ENCODE measurements around the gene HM13. TPM values are rescaled to one million over a fixed set of nuclear protein-coding genes. Genes with fewer than 3 reads are reported as not detected.

HM13 gene
- total and polyA plus RNA-seq, 2 of the 4 experiments (the other 2 are of a cell fraction): 53.2 to 203 TPM

DNA sequence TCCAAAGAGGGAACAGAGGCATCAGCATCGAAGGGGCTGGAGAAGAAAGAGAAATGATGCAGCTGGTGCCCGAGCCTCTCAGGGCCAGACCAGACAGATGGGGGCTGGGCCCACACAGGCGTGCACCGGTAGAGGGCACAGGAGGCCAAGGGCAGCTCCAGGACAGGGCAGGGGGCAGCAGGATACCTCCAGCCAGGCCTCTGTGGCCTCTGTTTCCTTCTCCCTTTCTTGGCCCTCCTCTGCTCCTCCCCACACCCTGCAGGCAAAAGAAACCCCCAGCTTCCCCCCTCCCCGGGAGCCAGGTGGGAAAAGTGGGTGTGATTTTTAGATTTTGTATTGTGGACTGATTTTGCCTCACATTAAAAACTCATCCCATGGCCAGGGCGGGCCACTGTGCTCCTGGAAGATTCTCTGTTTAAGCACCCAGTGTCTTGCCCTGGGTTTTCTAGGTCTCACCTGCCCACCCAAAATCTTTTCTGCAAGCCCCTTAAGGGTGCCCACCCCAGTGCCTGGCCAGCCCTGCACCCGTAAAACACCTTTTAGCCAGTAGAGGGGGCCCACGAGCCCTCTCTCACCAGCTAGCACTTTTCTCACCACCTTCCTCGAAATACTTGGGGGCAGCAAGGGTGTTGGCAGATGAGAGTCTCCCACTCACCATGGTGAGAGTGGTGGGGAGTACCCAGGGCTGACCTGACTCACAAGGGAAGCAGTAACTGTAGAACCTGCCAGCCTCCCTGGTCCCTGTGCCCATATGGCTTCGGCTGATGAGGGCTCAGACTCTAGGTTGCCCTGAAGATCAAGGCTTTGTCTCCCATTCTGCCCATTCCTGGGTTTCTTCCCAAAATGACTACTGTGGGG, 55.1 kb downstream of the HM13 start (continued):
- no peak for TF ChIP-seq USF2 (IDR thresholded peaks at IDR 0.05; ENCODE audit: low read depth, low read length)

DNA sequence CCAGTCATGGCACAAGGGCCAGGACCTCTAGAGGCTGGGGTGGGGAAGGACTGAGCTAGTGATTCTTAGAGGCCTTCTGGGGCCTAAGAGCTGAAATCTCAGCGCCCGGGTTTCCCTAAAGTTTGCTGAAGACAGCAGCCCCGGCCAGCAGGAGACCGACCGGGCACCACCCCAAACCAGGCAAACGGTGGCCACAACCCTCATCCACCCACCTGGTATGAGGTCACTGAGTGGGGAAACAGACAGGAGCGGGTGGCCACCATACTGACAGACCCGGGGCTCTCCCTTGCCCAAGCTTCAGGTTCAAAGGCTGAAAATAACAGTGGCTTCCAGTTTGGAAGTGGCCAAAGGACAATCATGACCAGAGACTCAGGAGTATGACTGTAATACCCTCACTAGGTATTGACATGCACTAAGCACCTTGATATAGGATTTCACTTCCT, 55.8 kb downstream of the HM13 start:
- no peak overlapping the region for H3K9ac ChIP-seq (ENCODE audit: low read depth, low read length)
- CTCF ChIA-PET: interaction anchor here (0.7 to 4.7 kb wide), 3 partner anchors 23 to 42 kb away, joined by 3 to 71 read pairs (median 3); no protein-coding TSS in a partner anchor
- no peak for TF ChIP-seq MXI1 (IDR thresholded peaks at IDR 0.05; ENCODE audit: borderline replicate concordance, low read depth, low read length)
- TF ChIP-seq RFX5 (IDR thresholded peaks at IDR 0.05; ENCODE audit: low read depth, low read length): no peak
- no peak for TF ChIP-seq RCOR1 (IDR thresholded peaks at IDR 0.05; ENCODE audit: insufficient replicate concordance, low read length)
- TF ChIP-seq, protein P1, sequence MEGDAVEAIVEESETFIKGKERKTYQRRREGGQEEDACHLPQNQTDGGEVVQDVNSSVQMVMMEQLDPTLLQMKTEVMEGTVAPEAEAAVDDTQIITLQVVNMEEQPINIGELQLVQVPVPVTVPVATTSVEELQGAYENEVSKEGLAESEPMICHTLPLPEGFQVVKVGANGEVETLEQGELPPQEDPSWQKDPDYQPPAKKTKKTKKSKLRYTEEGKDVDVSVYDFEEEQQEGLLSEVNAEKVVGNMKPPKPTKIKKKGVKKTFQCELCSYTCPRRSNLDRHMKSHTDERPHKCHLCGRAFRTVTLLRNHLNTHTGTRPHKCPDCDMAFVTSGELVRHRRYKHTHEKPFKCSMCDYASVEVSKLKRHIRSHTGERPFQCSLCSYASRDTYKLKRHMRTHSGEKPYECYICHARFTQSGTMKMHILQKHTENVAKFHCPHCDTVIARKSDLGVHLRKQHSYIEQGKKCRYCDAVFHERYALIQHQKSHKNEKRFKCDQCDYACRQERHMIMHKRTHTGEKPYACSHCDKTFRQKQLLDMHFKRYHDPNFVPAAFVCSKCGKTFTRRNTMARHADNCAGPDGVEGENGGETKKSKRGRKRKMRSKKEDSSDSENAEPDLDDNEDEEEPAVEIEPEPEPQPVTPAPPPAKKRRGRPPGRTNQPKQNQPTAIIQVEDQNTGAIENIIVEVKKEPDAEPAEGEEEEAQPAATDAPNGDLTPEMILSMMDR (conservative IDR thresholded peaks at IDR 0.05; ENCODE audit: low read depth, low read length): no peak
- TF ChIP-seq MAFK (IDR thresholded peaks at IDR 0.05; ENCODE audit: low read depth, low read length): no peak
- no peak for TF ChIP-seq USF2 (IDR thresholded peaks at IDR 0.05; ENCODE audit: low read depth, low read length)
- no peak for TF ChIP-seq MAZ (IDR thresholded peaks at IDR 0.05; ENCODE audit: borderline replicate concordance, low read depth, low read length)
- TF ChIP-seq FOS (IDR thresholded peaks at IDR 0.05; ENCODE audit: low read depth, low read length): no peak
- TF ChIP-seq RAD21 (IDR thresholded peaks at IDR 0.05; ENCODE audit: low read length): no peak
- no peak for TF ChIP-seq CEBPB (IDR thresholded peaks at IDR 0.05; ENCODE audit: low read depth, low read length)

More for the DNA sequence above, 55.8 kb downstream of the HM13 start:
- H3K56ac ChIP-seq (ENCODE audit: extremely low read depth, insufficient read depth, low read length): no peak overlapping the region
- H2AK9ac ChIP-seq (replicated peaks; ENCODE audit: low read depth, low read length, poor library complexity): no peak overlapping the region
- no peak overlapping the region for H2AFZ ChIP-seq (replicated peaks; ENCODE audit: low read length, poor library complexity)
- peak overlapping the region; percentile 54; the same call in 1 of the 2 replicates for H2BK20ac ChIP-seq (ENCODE audit: low read depth, low read length)
- peak overlapping the region; percentile 1 to 83; a peak in 1 of 4 replicates for H4K8ac ChIP-seq (ENCODE audit: low read depth in 2 of 2, low read length in 2 of 2)
- H3K4me2 ChIP-seq (ENCODE audit: low read depth, low read length): no peak overlapping the region
- BruUV-seq (replicated peaks): no TSS peak
- dilution Hi-C loops (cut with HindIII; ENCODE audit: low sequenced_read_pairs, unreplicated experiment): no loop called here
- ATAC-seq (ENCODE audit: low read depth) (no peak), DNase-seq (no peak)
- 100% methylated on average over 1 of the region's 8 CpGs; no CpG with 5 or more reads in 1 of the 2 experiments for WGBS, 2 experiments (ENCODE audit: extremely low coverage in 2 of 2, insufficient read length in 1 of 2)
- H3K4me1 ChIP-seq (ENCODE audit: control insufficient read depth, insufficient read depth, low read length): peaks cover 27% of the 10 kb centered on the region
- no peaks in the 10 kb centered on the region for H3K27me3 ChIP-seq (ENCODE audit: control insufficient read depth, insufficient read depth, low read length)
- H2BK5ac ChIP-seq (ENCODE audit: low read depth, low read length, poor library complexity, severe bottlenecking): peak overlapping the region; percentile 77
- no peak overlapping the region for H3K4me3 ChIP-seq (ENCODE audit: insufficient read depth, low read depth, low read length)
- H2BK120ac ChIP-seq (ENCODE audit: low read depth, low read length): peak overlapping the region; percentile 72
- no peak overlapping the region for H3K23ac ChIP-seq (ENCODE audit: low read depth, low read length)
- H2BK15ac ChIP-seq (ENCODE audit: low read depth, low read length): peak overlapping the region; percentile 94; the same call in 1 of the 3 replicates
- peak overlapping the region; percentile 83 for H2AK5ac ChIP-seq (ENCODE audit: low read depth, low read length)
- H3K79me1 ChIP-seq (ENCODE audit: low read depth in 1 of 2, low read length in 2 of 2): peaks cover 3 to 27% of the 10 kb centered on the region in 2 experiments; a peak in 3 of 4 replicates
- POLR2A ChIA-PET (ENCODE audit: unreplicated experiment): no interaction called here
- no peak overlapping the region for H3K14ac ChIP-seq (replicated peaks; ENCODE audit: low read depth, low read length)
- peak overlapping the region; percentile 43 for H3K27ac ChIP-seq (ENCODE audit: insufficient read depth, low read length)
- H3K9me3 ChIP-seq (ENCODE audit: control insufficient read depth, insufficient read depth, low read length): no peaks in the 10 kb centered on the region
- peak overlapping the region; percentile 87 for H3K4ac ChIP-seq (ENCODE audit: low read depth, low read length)
- no peak overlapping the region for H3K18ac ChIP-seq (ENCODE audit: low read depth, low read length)
- in situ Hi-C loops (cut with MboI; ENCODE audit: low sequenced_read_pairs): no loop called here
- H3K36me3 ChIP-seq (ENCODE audit: control insufficient read depth, insufficient read depth, low read length): peaks cover 24% of the 10 kb centered on the region
- H4K91ac ChIP-seq (ENCODE audit: insufficient read depth, low read depth, low read length): peak overlapping the region; percentile 67; the same call in 1 of the 2 replicates
- H4K5ac ChIP-seq (ENCODE audit: low read depth, low read length): no peak overlapping the region
- intact Hi-C loops (cut with micrococcal nuclease): no loop called here
- H3K9me1 ChIP-seq (ENCODE audit: insufficient read depth, low read length): peaks cover 8% of the 10 kb centered on the region; the same call in 1 of the 2 replicates
- H4K20me1 ChIP-seq (ENCODE audit: insufficient read depth, low read length): no peaks in the 10 kb centered on the region; the same call in 1 of the 2 replicates

All from IMR-90 (cell line).